GM18502 (cell line): ENCODE results near the gene AQP12B.
A peak's percentile ranks its signal among the peaks of the same experiment; 100 is the strongest.
"Not testable (repeated sequence)": the region's sequence is repeated elsewhere in the genome, so short reads cannot be mapped to it uniquely, and the experiment has no call there.

Experiments used
- ATAC-seq: cut with Tn5 transposase; IDR thresholded peaks from one replicate; pipeline ENCODE4 v1.9.1; 2021; ENCODE audit warnings: mild to moderate bottlenecking; ENCODE audit not compliant: unreplicated experiment, poor library complexity

AQP12B gene

GRCh38 chr2:240685771-240686371, 3.2 kb upstream of the AQP12B start:
- ATAC-seq = no peak

GRCh38 chr2:240683980-240684728, 1.5 kb upstream of the AQP12B start:
- not testable (repeated sequence) for ATAC-seq

DNA sequence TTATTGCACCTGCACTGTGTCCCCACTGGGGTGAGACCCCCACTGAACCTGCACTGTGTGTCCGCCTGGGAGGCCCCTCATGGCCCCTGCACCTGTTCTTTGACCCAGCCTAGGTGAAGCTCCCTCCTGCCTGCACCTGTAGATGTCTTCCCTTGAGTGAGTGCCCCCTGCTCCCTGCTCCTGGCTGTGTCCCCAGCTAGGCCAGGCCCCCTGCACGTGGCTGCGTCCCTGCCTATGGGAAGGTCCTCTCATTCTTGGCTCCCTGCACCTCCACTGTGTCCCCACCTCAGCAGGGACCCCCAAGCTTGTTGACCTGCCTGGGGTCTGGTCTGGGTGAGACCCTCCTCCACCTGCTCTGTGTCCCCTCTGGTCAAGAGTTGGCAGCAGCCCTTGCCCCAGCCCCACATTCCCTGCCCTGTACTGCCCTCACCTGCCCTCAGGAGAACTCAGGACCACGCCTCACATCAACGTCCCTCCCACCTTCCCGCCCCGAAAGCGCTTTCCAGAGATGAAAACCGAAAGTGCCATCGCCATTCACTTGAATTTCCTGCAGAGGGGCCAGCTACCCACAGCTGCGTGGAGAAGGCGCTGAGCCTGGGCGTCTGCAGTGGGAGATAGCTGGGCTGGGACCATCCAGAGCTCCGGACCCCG, 769 bp upstream of the AQP12B start:
- ATAC-seq = not testable (repeated sequence)

- not testable (repeated sequence) for ATAC-seq
Measured at GRCh38 chr2:240680185-240680584, 2.5 kb downstream of the AQP12B start.

DNA sequence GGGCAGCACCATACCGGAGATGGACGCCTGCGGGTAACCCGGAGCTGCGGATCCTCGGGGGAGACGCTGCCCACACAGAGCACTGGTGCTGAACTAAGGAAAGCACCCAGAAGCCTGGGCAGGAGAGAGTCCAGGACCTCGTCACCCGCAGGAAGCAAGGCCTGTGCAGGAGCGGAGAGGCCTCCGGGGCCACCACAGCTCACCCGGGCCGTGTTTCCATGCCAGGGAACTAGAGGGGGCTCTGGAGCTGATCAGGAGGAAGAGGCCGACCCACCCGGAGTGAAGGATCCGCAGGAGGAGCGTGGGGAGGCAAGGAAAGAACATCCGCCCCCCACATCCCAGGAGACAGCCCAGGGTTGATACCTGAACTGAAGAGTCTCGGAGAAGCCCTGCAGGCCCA, 3.8 kb downstream of the AQP12B start:
- ATAC-seq = not testable (repeated sequence)

DNA sequence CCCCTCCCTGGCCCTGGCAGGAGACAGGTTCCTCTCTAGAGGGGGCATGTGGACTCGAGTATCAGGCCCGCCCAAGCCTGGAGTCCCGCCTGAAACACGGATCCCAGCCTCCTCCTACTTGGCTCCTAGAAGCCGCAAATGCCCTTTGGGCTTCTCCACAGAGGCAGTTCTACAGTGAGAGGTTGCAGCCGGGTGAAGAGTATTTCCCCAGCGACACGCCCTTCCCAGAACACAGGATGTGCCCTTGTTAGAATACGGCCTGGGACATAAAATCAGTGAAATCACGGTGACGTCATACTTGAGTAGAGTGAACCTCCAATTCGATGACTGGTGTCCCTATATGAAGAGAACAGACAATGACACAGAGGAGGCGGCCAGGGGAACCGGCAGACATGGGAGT, 4.6 kb downstream of the AQP12B start:
- ATAC-seq = not testable (repeated sequence)

GRCh38 chr2:240675345-240675744, 7.3 kb downstream of the AQP12B start:
- not testable (repeated sequence) for ATAC-seq

- not testable (repeated sequence) for ATAC-seq
Measured at GRCh38 chr2:240674461-240675184, 8.1 kb downstream of the AQP12B start.

GRCh38 chr2:240672701-240673190, 9.9 kb downstream of the AQP12B start:
- no peak for ATAC-seq

DNA sequence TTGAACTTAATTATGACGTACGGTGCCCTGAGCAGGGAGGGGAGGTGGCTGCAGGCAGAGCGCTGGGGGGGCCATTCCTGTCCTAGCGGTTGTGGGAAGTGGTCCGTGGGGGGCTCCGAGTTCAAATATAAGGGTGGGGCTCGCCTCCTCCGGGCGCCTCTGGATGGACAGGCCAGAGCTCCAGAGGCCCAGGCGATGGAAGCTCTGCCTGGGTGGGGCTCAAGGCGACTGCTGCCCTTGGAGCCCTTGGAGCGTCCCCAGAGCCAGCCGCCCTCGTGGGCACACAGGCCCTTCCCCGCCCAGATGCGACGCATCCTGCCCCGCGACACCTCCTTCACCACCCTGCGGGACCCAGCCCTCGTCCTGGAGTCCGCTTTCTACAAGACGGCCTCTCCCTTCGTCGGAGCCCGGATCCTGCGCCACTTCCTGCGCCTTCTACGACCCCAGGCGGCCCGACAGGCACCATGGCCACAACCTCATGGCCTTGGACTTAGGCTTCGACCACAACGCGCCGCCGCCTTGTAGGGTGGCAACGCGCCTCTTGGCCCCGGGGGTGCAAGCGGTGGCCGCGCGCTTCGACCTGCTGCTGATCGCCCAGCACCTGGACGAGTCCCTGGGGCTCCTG, 10.5 kb downstream of the AQP12B start:
- ATAC-seq = no peak

- ATAC-seq = no peak
Measured at GRCh38 chr2:240670950-240671349, 11.7 kb downstream of the AQP12B start.

GRCh38 chr2:240670402-240670801, 12.3 kb downstream of the AQP12B start:
- ATAC-seq = no peak

DNA sequence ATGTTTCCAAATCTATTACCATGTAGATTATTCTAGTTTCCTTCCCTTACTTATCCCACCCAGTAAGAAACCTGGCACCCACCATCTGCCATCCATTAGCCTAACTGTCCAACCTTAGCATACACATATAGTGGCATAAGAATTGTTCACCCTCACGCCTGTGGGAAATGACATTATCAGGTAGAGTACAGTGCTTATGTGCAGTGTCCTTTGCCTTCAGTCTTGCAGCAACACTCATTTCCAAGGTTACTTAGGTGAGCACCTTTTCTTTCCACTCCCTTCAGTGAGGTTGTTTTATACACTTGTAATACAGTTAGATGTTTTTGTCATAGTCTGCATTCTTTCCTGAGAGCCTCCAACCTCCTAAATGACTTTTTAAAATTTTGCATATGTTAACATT, 18.1 kb downstream of the AQP12B start:
- no peak for ATAC-seq

GRCh38 chr2:240663546-240664190, 19.0 kb downstream of the AQP12B start:
- ATAC-seq = no peak

- ATAC-seq = no peak
Measured at GRCh38 chr2:240662681-240663080, 20.0 kb downstream of the AQP12B start.

- not testable (repeated sequence) for ATAC-seq
Measured at GRCh38 chr2:240659883-240660282, 22.8 kb downstream of the AQP12B start.

DNA sequence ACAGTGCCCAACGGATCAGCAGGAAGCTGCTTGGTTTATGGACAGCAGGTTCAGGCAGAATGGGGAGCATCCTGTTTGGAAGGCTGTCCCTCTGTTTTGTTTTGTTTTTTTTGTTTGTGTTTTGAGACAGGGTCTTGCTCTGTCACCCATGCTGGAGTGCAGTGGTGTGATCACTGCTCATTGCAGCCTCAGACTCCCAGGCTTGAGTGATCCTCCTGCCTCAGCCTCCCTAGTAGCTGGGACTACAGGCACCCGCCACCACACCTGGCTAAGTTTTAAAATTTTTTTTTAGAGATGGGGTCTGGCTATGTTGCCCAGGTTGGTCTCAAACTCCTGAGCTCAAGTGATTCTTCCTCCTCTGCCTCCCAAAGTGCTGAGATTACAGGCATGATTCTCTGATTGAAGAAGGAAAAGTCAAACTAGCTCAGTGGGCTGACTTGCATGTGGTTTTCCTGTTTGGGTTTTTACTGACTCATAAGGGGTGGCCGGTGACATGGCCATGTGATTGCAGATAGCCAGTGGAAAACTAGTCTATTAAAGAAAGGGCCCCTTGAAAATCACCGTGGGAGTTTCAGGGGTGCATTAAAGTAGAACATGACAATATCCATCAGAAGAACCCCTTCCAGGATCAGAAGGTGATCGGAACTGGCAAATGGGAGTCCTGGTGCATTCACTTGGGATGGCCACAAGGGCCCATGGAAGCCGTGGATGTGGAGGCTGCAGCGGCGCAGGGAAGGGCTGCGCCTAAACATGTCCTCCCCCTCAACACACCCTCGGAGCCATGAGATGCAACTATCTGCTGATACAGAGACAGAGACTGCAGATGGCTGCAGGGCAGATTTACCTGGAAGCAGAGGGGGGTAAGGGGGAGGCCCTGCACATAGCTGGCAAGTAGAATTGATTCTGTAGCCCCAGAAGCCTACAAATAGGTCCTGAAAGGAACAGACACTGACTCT, 26.5 kb downstream of the AQP12B start:
- ATAC-seq = peak; percentile 44

GRCh38 chr2:240651185-240651584, 31.5 kb downstream of the AQP12B start:
- no peak for ATAC-seq
